ENCODE data around the gene FARSA. TPM values are rescaled to one million over a fixed set of nuclear protein-coding genes. Genes with fewer than 3 reads are reported as not detected.
"Not testable (repeated sequence)": the region's sequence is repeated elsewhere in the genome, so short reads cannot be mapped to it uniquely, and the experiment has no call there.

The FARSA gene
- total and polyA plus RNA-seq, 4 experiments from 2014 or later, result 53.8 to 68.1 (median 61.2) TPM

GRCh38 chr19:12965017-12965811, 31.7 kb upstream of the FARSA start:
- H3K4me1 ChIP-seq (ENCODE audit: insufficient read depth, low read length), result peaks cover 4% of the 10 kb centered on the region
- H3K27me3 Mint-ChIP-seq, result no peaks in the 10 kb centered on the region
- peak overlapping the region; percentile 38 to 92 (median 74) for H3K27ac Mint-ChIP-seq
- H3K36me3 ChIP-seq (ENCODE audit: insufficient read depth, low read length), result no peaks in the 10 kb centered on the region
- H3K9me3 ChIP-seq (ENCODE audit: control insufficient read depth in 1 of 2, low read length in 2 of 2), result no peaks in the 10 kb centered on the region
- peak; percentile 74 to 83 (median 77) for DNase-seq
- no peaks in the 10 kb centered on the region for H3K27me3 ChIP-seq (ENCODE audit: insufficient read depth, low read length)
- peak overlapping the region; percentile 87 to 96 (median 92) for H3K4me3 Mint-ChIP-seq
- CTCF ChIA-PET (ENCODE audit: partially characterized antibody), result interaction anchor here (0.7 to 4.4 kb wide), 48 partner anchors 9 to 353 kb away, joined by 3 to 166 read pairs (median 5); partner anchors contain the start of genes CALR, DNASE2, FARSA and GCDH
- H3K27ac ChIP-seq (ENCODE audit: low read depth, low read length), result peak overlapping the region; percentile 50
- H3K9me3 Mint-ChIP-seq, result peaks cover 0 to 1% (median 0%) of the 10 kb centered on the region in 8 donors
- intact Hi-C loops (cut with micrococcal nuclease), result loop anchor here (1.0 kb wide), 4 partner anchors 27 to 80 kb away; partner anchors contain the start of genes CALR, GCDH and SYCE2
- H3K4me3 ChIP-seq (ENCODE audit: low read length in 2 of 2), result peak overlapping the region; percentile 61 to 65
- POLR2A ChIA-PET (ENCODE audit: partially characterized antibody), result interaction anchor here (0.5 to 2.4 kb wide), 19 partner anchors 8 to 242 kb away, joined by 3 to 31 read pairs (median 4); partner anchors contain the start of genes CALR, DNASE2, GADD45GIP1 and GCDH
- no peaks in the 10 kb centered on the region for H3K36me3 Mint-ChIP-seq
- H3K4me1 Mint-ChIP-seq, result peaks cover 5 to 10% (median 6%) of the 10 kb centered on the region in 4 donors

- Histone ChIP-seq H3K9me3 (ENCODE audit: control insufficient read depth in 1 of 2, low read length in 2 of 2) (no peaks in the 10 kb centered on the region), H3K4me1 (ENCODE audit: insufficient read depth, low read length) (peaks cover 24% of the 10 kb centered on the region), H3K4me3 (ENCODE audit: low read length in 2 of 2) (no peak overlapping the region), H3K27me3 (ENCODE audit: insufficient read depth, low read length) (no peaks in the 10 kb centered on the region), H3K27ac (ENCODE audit: low read depth, low read length) (no peak overlapping the region), H3K36me3 (ENCODE audit: insufficient read depth, low read length) (no peaks in the 10 kb centered on the region)
- Mint-ChIP-seq H3K36me3 (peaks cover 2 to 17% of the 10 kb centered on the region in 2 donors), H3K4me3 (no peak overlapping the region), H3K4me1 (peaks cover 12 to 22% (median 18%) of the 10 kb centered on the region in 4 donors), H3K27ac (no peak overlapping the region), H3K27me3 (no peaks in the 10 kb centered on the region), H3K9me3 (peaks cover 0 to 1% (median 0%) of the 10 kb centered on the region in 8 donors)
- ChIA-PET CTCF (ENCODE audit: partially characterized antibody) (interaction anchor here (0.6 to 1.7 kb wide), 3 partner anchors 20 to 101 kb away, joined by 3 to 5 read pairs (median 4); no protein-coding TSS in a partner anchor), POLR2A (ENCODE audit: partially characterized antibody) (no interaction called here)
- intact Hi-C loops (cut with micrococcal nuclease), result no loop called here
- no peak for DNase-seq
Measured at GRCh38 chr19:12959481-12959880, 26.0 kb upstream of the FARSA start.

GRCh38 chr19:12957389-12957952, 24.0 kb upstream of the FARSA start:
- not testable (repeated sequence) for DNase-seq; H3K9me3 Mint-ChIP-seq; H3K27me3 ChIP-seq (ENCODE audit: insufficient read depth, low read length); H3K27me3 Mint-ChIP-seq; H3K36me3 ChIP-seq (ENCODE audit: insufficient read depth, low read length); H3K9me3 ChIP-seq (ENCODE audit: control insufficient read depth in 1 of 2, low read length in 2 of 2)
- H3K36me3 Mint-ChIP-seq, result peaks cover 4 to 31% of the 10 kb centered on the region in 2 donors
- ChIA-PET POLR2A (ENCODE audit: partially characterized antibody) (interaction anchor here (0.6 to 2.2 kb wide), 14 partner anchors 8 to 226 kb away, joined by 3 to 7 read pairs (median 4); partner anchors contain the start of genes CALR and GCDH), CTCF (ENCODE audit: partially characterized antibody) (interaction anchor here (1.3 kb wide), 1 partner anchor 72 kb away, joined by 5 read pairs; no protein-coding TSS in a partner anchor)
- Histone ChIP-seq H3K4me3 (ENCODE audit: low read length in 2 of 2) (peak overlapping the region; percentile 45 to 79), H3K27ac (ENCODE audit: low read depth, low read length) (peak overlapping the region; percentile 78), H3K4me1 (ENCODE audit: insufficient read depth, low read length) (peaks cover 28% of the 10 kb centered on the region)
- peak overlapping the region; percentile 87 to 93 (median 90) for H3K4me3 Mint-ChIP-seq
- peak overlapping the region; percentile 89 to 94 (median 92) for H3K27ac Mint-ChIP-seq
- intact Hi-C loops (cut with micrococcal nuclease), result loop anchor here (1.0 kb wide), 1 partner anchor 12 kb away; the partner anchor contains the start of gene RAD23A
- peaks cover 12 to 25% (median 21%) of the 10 kb centered on the region in 4 donors for H3K4me1 Mint-ChIP-seq

- H3K4me3 ChIP-seq (ENCODE audit: low read length in 2 of 2), result peak within 1 kb of the TSS; percentile 45 to 79
- Mint-ChIP-seq H3K4me1 (peaks cover 12 to 25% (median 21%) of the 10 kb centered on the region in 4 donors), H3K4me3 (peak within 1 kb of the TSS; percentile 88 to 93 (median 90)), H3K9me3 (no peaks in the 10 kb centered on the region), H3K36me3 (peaks cover 6 to 35% of the 10 kb centered on the region in 2 donors), H3K27ac (peak within 1 kb of the TSS; percentile 91 to 94 (median 93)), H3K27me3 (no peaks in the 10 kb centered on the region)
- H3K36me3 ChIP-seq (ENCODE audit: insufficient read depth, low read length), result peaks cover 10% of the 10 kb centered on the region
- peak within 1 kb of the TSS; percentile 78 for H3K27ac ChIP-seq (ENCODE audit: low read depth, low read length)
- peaks cover 28% of the 10 kb centered on the region for H3K4me1 ChIP-seq (ENCODE audit: insufficient read depth, low read length)
- no peaks in the 10 kb centered on the region for H3K27me3 ChIP-seq (ENCODE audit: insufficient read depth, low read length)
- ChIA-PET POLR2A (ENCODE audit: partially characterized antibody) (interaction anchor here (0.6 to 2.2 kb wide), 14 partner anchors 9 to 225 kb away, joined by 3 to 8 read pairs (median 4); partner anchors contain the start of genes CALR, GCDH and SYCE2), CTCF (ENCODE audit: partially characterized antibody) (interaction anchor here (1.2 to 4.3 kb wide), 3 partner anchors 8 to 72 kb away, joined by 5 to 35 read pairs (median 5); no protein-coding TSS in a partner anchor)
- H3K9me3 ChIP-seq (ENCODE audit: control insufficient read depth in 1 of 2, low read length in 2 of 2), result no peaks in the 10 kb centered on the region
- intact Hi-C loops (cut with micrococcal nuclease), result loop anchor here (1.0 kb wide), 1 partner anchor 11 kb away; the partner anchor contains the start of gene RAD23A
- peak; percentile 76 to 83 (median 81) for DNase-seq
Measured at GRCh38 chr19:12956446-12957388, 23.2 kb upstream of the FARSA start, which contains the start of gene GADD45GIP1. Gene GADD45GIP1 (minus strand): TSS chr19:12957223. CDS start chr19:12957212, 11 bp downstream.

GRCh38 chr19:12955996-12956395, 22.5 kb upstream of the FARSA start:
- Mint-ChIP-seq H3K4me3 (peak overlapping the region; percentile 83 to 88 (median 87)), H3K4me1 (peaks cover 12 to 25% (median 21%) of the 10 kb centered on the region in 4 donors), H3K27ac (peak overlapping the region; percentile 77 to 94 (median 90)), H3K36me3 (peaks cover 13 to 40% of the 10 kb centered on the region in 2 donors), H3K27me3 (no peaks in the 10 kb centered on the region), H3K9me3 (no peaks in the 10 kb centered on the region)
- peaks cover 28% of the 10 kb centered on the region for H3K4me1 ChIP-seq (ENCODE audit: insufficient read depth, low read length)
- POLR2A ChIA-PET (ENCODE audit: partially characterized antibody), result interaction anchor here (1.0 to 2.2 kb wide), 8 partner anchors 8 to 196 kb away, joined by 3 to 8 read pairs (median 4); partner anchors contain the start of genes CALR and SYCE2
- peak overlapping the region; percentile 78 for H3K27ac ChIP-seq (ENCODE audit: low read depth, low read length)
- no peaks in the 10 kb centered on the region for H3K9me3 ChIP-seq (ENCODE audit: control insufficient read depth in 1 of 2, low read length in 2 of 2)
- CTCF ChIA-PET (ENCODE audit: partially characterized antibody), result interaction anchor here (1.2 to 4.3 kb wide), 3 partner anchors 9 to 71 kb away, joined by 5 to 35 read pairs (median 5); no protein-coding TSS in a partner anchor
- no peak overlapping the region for H3K4me3 ChIP-seq (ENCODE audit: low read length in 2 of 2)
- DNase-seq, result no peak
- intact Hi-C loops (cut with micrococcal nuclease), result no loop called here
- no peaks in the 10 kb centered on the region for H3K27me3 ChIP-seq (ENCODE audit: insufficient read depth, low read length)
- H3K36me3 ChIP-seq (ENCODE audit: insufficient read depth, low read length), result peaks cover 12% of the 10 kb centered on the region

GRCh38 chr19:12955575-12955974, 22.1 kb upstream of the FARSA start:
- CTCF ChIA-PET (ENCODE audit: partially characterized antibody), result interaction anchor here (1.1 to 4.3 kb wide), 3 partner anchors 9 to 18 kb away, joined by 3 to 35 read pairs (median 5); no protein-coding TSS in a partner anchor
- H3K27ac ChIP-seq (ENCODE audit: low read depth, low read length); intact Hi-C loops (cut with micrococcal nuclease); H3K27me3 ChIP-seq (ENCODE audit: insufficient read depth, low read length); H3K9me3 ChIP-seq (ENCODE audit: control insufficient read depth in 1 of 2, low read length in 2 of 2); DNase-seq; H3K27me3 Mint-ChIP-seq; H3K9me3 Mint-ChIP-seq; H3K4me3 ChIP-seq (ENCODE audit: low read length in 2 of 2): not testable (repeated sequence)
- Mint-ChIP-seq H3K36me3 (peaks cover 15 to 42% of the 10 kb centered on the region in 2 donors), H3K4me3 (peak overlapping the region; percentile 83 to 88 (median 87)), H3K27ac (peak overlapping the region; percentile 77 to 94 (median 90)), H3K4me1 (peaks cover 12 to 25% (median 21%) of the 10 kb centered on the region in 4 donors)
- Histone ChIP-seq H3K4me1 (ENCODE audit: insufficient read depth, low read length) (peaks cover 28% of the 10 kb centered on the region), H3K36me3 (ENCODE audit: insufficient read depth, low read length) (peaks cover 12% of the 10 kb centered on the region)
- POLR2A ChIA-PET (ENCODE audit: partially characterized antibody), result interaction anchor here (1.0 to 2.2 kb wide), 5 partner anchors 8 to 197 kb away, joined by 3 to 8 read pairs (median 5); partner anchors contain the start of gene SYCE2
